Hepatocyte (in vitro differentiated cells): ENCODE results near the gene MAFB.

ENCODE experiments used
- EZH2 ChIP-seq: fragments of 200-600 bp; sonication (generic); IDR thresholded peaks from 2 replicates; pipeline ENCODE4 v1.6.1; 2016; ENCODE audit warnings: antibody characterized with exemption, mild to moderate bottlenecking, borderline replicate concordance
- TF ChIP-seq, protein P1 (sequence below): fragments of 200-600 bp; sonication (generic); IDR thresholded peaks from 2 replicates; pipeline ENCODE4 v1.5.1; 2016; ENCODE audit warnings: antibody characterized with exemption, mild to moderate bottlenecking; ENCODE audit not compliant: poor library complexity

DNA sequence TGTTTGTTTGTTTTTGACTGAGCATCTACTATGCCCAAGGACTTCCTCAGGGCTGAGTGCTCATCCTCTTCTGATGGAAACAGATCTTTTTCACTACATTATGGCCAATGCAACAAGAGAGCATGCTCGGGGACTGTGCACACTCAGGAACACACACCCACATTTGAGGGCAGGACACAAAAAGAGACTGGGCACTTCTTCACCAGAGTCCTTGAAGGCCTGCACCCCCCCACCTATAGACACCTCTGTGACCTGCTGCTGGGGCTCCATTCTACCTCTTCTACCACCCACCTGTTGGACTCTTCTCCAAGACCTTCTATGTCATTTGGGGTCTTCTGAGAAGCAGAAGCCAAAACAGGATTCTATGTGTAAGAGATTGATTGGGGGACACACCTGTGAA lies 9.2 kb upstream of the MAFB start:
- TF ChIP-seq, protein P1, sequence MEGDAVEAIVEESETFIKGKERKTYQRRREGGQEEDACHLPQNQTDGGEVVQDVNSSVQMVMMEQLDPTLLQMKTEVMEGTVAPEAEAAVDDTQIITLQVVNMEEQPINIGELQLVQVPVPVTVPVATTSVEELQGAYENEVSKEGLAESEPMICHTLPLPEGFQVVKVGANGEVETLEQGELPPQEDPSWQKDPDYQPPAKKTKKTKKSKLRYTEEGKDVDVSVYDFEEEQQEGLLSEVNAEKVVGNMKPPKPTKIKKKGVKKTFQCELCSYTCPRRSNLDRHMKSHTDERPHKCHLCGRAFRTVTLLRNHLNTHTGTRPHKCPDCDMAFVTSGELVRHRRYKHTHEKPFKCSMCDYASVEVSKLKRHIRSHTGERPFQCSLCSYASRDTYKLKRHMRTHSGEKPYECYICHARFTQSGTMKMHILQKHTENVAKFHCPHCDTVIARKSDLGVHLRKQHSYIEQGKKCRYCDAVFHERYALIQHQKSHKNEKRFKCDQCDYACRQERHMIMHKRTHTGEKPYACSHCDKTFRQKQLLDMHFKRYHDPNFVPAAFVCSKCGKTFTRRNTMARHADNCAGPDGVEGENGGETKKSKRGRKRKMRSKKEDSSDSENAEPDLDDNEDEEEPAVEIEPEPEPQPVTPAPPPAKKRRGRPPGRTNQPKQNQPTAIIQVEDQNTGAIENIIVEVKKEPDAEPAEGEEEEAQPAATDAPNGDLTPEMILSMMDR, result no peak
- TF ChIP-seq EZH2, result no peak
